ENCODE measurements around the gene USP7.

GRCh38 chr16:8853611-8854010 lies 110.1 kb downstream of the USP7 start:
- TF ChIP-seq REST (IDR thresholded peaks at IDR 0.05; ENCODE audit: insufficient read depth in 1 of 2, low read depth in 2 of 2, low read length in 1 of 2) = no peak
- no peak for TF ChIP-seq CTCF (IDR thresholded peaks at IDR 0.05)
- no peak for TF ChIP-seq SIN3A (IDR thresholded peaks at IDR 0.05; ENCODE audit: borderline replicate concordance, insufficient read depth, low read depth, low read length)
- no peak for TF ChIP-seq TCF7L2 (IDR thresholded peaks at IDR 0.05; ENCODE audit: low read depth, low read length)

All from Panc1 (cell line).